HEK293 (cell line): ENCODE results near the gene TNIK.
A peak's percentile ranks its signal among the peaks of the same experiment; 100 is the strongest.

Experiments
- CTCF ChIA-PET: fragments of 350-600 bp; formaldehyde crosslinking; extraction: SDS; loops from one replicate; lab custom pipeline; 2021; ENCODE audit warnings: antibody characterized with exemption; lab: Yijun Ruan, JAX
- POLR2A ChIA-PET: fragments of 300-600 bp; formaldehyde crosslinking; extraction: SDS; loops from one replicate; lab custom pipeline; 2020; ENCODE audit warnings: antibody characterized with exemption, inconsistent platforms; lab: Yijun Ruan, JAX
- H3K27ac ChIP-seq: fragments of 200-500 bp; sonication (Bioruptor generic); 2 replicates; pipeline ENCODE4 v1.5.1; 2014; ENCODE audit warnings: low read depth, low read length, control low read depth, inconsistent platforms; ENCODE audit errors: extremely low read depth
- H3K36me3 ChIP-seq, 2 experiments: fragments of 200-500 bp in 1 of 2; sonication (Bioruptor generic) in 1 of 2; 1 replicate in 1 of 2; 2 replicates in 1 of 2; pipeline ENCODE4 v1.5.1; 2014 to 2017; ENCODE audit warnings: inconsistent platforms in 2 of 2, low read length in 2 of 2; ENCODE audit not compliant: control insufficient read depth in 2 of 2, insufficient read depth in 1 of 2
- H3K4me1 ChIP-seq: fragments of 200-500 bp; sonication (Bioruptor generic); 2 replicates; pipeline ENCODE4 v1.5.1; 2014; ENCODE audit warnings: mild to moderate bottlenecking, low read length, inconsistent platforms; ENCODE audit not compliant: control insufficient read depth, insufficient read depth
- H3K4me3 ChIP-seq: 2 replicates; pipeline ENCODE4 v1.5.1; 2011; ENCODE audit warnings: low read depth, mild to moderate bottlenecking, control low read depth, low read length, moderate library complexity
- H3K9me3 ChIP-seq: fragments of 200-500 bp; sonication (Bioruptor generic); 2 replicates; pipeline ENCODE4 v1.5.1; 2014; ENCODE audit warnings: low read depth, low read length, inconsistent platforms; ENCODE audit not compliant: control insufficient read depth, insufficient read depth
- GLI2 ChIP-seq: fragments of 450-650 bp; formaldehyde crosslinking; IDR thresholded peaks from 2 replicates; pipeline ENCODE4; 2017; ENCODE audit warnings: missing biosample characterization, missing genetic modification characterization, low read depth, borderline replicate concordance
- KLF10 ChIP-seq: fragments of 450-650 bp; IDR thresholded peaks from 2 replicates; pipeline ENCODE4 v1.5.1; 2018; ENCODE audit warnings: missing biosample characterization, mild to moderate bottlenecking, missing genetic modification characterization
- OVOL3 ChIP-seq: fragments of 450-650 bp; formaldehyde crosslinking; IDR thresholded peaks from 2 replicates; pipeline ENCODE4 v1.5.1; 2016; ENCODE audit warnings: missing biosample characterization, missing genetic modification characterization
- PRDM6 ChIP-seq: fragments of 450-650 bp; formaldehyde crosslinking; IDR thresholded peaks from 2 replicates; pipeline ENCODE4 v1.5.1; 2017; ENCODE audit warnings: missing biosample characterization, missing genetic modification characterization
- SETDB1 ChIP-seq: IDR thresholded peaks from one replicate; pipeline ENCODE4 v1.6.1; 2017; ENCODE audit warnings: mild to moderate bottlenecking, low read length, moderate library complexity, mixed read lengths; ENCODE audit not compliant: insufficient read length
- TRIM28 ChIP-seq: IDR thresholded peaks from 2 replicates; pipeline ENCODE4 v1.6.1; 2011; ENCODE audit warnings: low read length, control low read depth, borderline replicate concordance
- ZBTB17 ChIP-seq: fragments of 450-650 bp; formaldehyde crosslinking; IDR thresholded peaks from 2 replicates; pipeline ENCODE4 v1.5.1; 2016; ENCODE audit warnings: missing biosample characterization, missing genetic modification characterization
- ZBTB44 ChIP-seq: fragments of 450-650 bp; IDR thresholded peaks from 2 replicates; pipeline ENCODE4 v1.5.1; 2018; ENCODE audit warnings: missing biosample characterization, mild to moderate bottlenecking, missing genetic modification characterization
- ZIC2 ChIP-seq: fragments of 450-650 bp; formaldehyde crosslinking; IDR thresholded peaks from 2 replicates; pipeline ENCODE4 v1.5.1; 2016; ENCODE audit warnings: missing biosample characterization, missing genetic modification characterization
- ZNF121 ChIP-seq: fragments of 450-650 bp; formaldehyde crosslinking; IDR thresholded peaks from 2 replicates; pipeline ENCODE4 v1.5.1; 2016; ENCODE audit warnings: missing biosample characterization, missing genetic modification characterization
- ZNF133 ChIP-seq: fragments of 450-650 bp; formaldehyde crosslinking; IDR thresholded peaks from 2 replicates; pipeline ENCODE4 v1.5.1; 2016; ENCODE audit warnings: missing biosample characterization, missing genetic modification characterization
- ZNF169 ChIP-seq: fragments of 450-650 bp; formaldehyde crosslinking; IDR thresholded peaks from 2 replicates; pipeline ENCODE4 v1.5.1; 2016; ENCODE audit warnings: missing biosample characterization, missing genetic modification characterization
- ZNF174 ChIP-seq: fragments of 450-650 bp; formaldehyde crosslinking; IDR thresholded peaks from 2 replicates; pipeline ENCODE4 v1.5.0; 2017; ENCODE audit warnings: missing biosample characterization, mild to moderate bottlenecking, missing genetic modification characterization
- ZNF175 ChIP-seq: fragments of 450-650 bp; formaldehyde crosslinking; IDR thresholded peaks from 2 replicates; pipeline ENCODE4 v1.5.1; 2016; ENCODE audit warnings: missing biosample characterization, missing genetic modification characterization
- ZNF221 ChIP-seq: fragments of 450-650 bp; formaldehyde crosslinking; IDR thresholded peaks from 2 replicates; pipeline ENCODE4 v1.5.1; 2017; ENCODE audit warnings: missing biosample characterization, missing genetic modification characterization, borderline replicate concordance
- ZNF274 ChIP-seq, 2 experiments: fragments of 200-500 bp in 1 of 2; fragments of 450-650 bp in 1 of 2; sonication (Bioruptor generic) in 1 of 2; formaldehyde crosslinking in 1 of 2; IDR thresholded peaks; 2 replicates each; pipeline versions ENCODE4 v1.5.1 to v1.6.1; 2014 to 2016; ENCODE audit warnings: borderline replicate concordance in 1 of 2, inconsistent platforms in 1 of 2, low read length in 1 of 2, missing biosample characterization in 1 of 2, missing genetic modification characterization in 1 of 2
- ZNF341 ChIP-seq: fragments of 450-650 bp; formaldehyde crosslinking; IDR thresholded peaks from 2 replicates; pipeline ENCODE4; 2016; ENCODE audit warnings: low read depth, missing biosample characterization, missing genetic modification characterization
- ZNF366 ChIP-seq: fragments of 450-650 bp; formaldehyde crosslinking; conservative IDR thresholded peaks from 2 replicates; pipeline ENCODE4 v1.5.1; 2016; ENCODE audit warnings: missing biosample characterization, missing genetic modification characterization
- ZNF473 ChIP-seq: fragments of 450-650 bp; formaldehyde crosslinking; IDR thresholded peaks from 2 replicates; pipeline ENCODE4 v1.5.1; 2017; ENCODE audit warnings: missing biosample characterization, missing genetic modification characterization
- ZNF514 ChIP-seq: fragments of 450-650 bp; formaldehyde crosslinking; IDR thresholded peaks from 2 replicates; pipeline ENCODE4 v1.5.1; 2016; ENCODE audit warnings: missing biosample characterization, missing genetic modification characterization
- ZNF521 ChIP-seq: fragments of 450-650 bp; formaldehyde crosslinking; IDR thresholded peaks from 2 replicates; pipeline ENCODE4 v1.5.1; 2017; ENCODE audit warnings: missing biosample characterization, mild to moderate bottlenecking, missing genetic modification characterization
- ZNF571 ChIP-seq: fragments of 450-650 bp; formaldehyde crosslinking; IDR thresholded peaks from 2 replicates; pipeline ENCODE4 v1.5.0; 2017; ENCODE audit warnings: missing biosample characterization, missing genetic modification characterization
- ZNF701 ChIP-seq: fragments of 450-650 bp; formaldehyde crosslinking; IDR thresholded peaks from 2 replicates; pipeline ENCODE4 v1.5.1; 2016; ENCODE audit warnings: missing biosample characterization, missing genetic modification characterization
- ZNF768 ChIP-seq: fragments of 450-650 bp; formaldehyde crosslinking; IDR thresholded peaks from 2 replicates; pipeline ENCODE4 v1.5.1; 2018; ENCODE audit warnings: missing biosample characterization, mild to moderate bottlenecking, missing genetic modification characterization
- ZNF785 ChIP-seq: fragments of 450-650 bp; formaldehyde crosslinking; IDR thresholded peaks from 2 replicates; pipeline ENCODE4 v1.5.1; 2016; ENCODE audit warnings: missing biosample characterization, missing genetic modification characterization
- ZSCAN16 ChIP-seq: fragments of 450-650 bp; formaldehyde crosslinking; IDR thresholded peaks from 2 replicates; pipeline ENCODE4 v1.5.1; 2016; ENCODE audit warnings: missing biosample characterization, missing genetic modification characterization
- TF ChIP-seq, protein P1 (sequence below): fragments of 450-650 bp; formaldehyde crosslinking; IDR thresholded peaks from 2 replicates; pipeline ENCODE4 v1.5.1; 2016; ENCODE audit warnings: missing biosample characterization, missing genetic modification characterization
- TF ChIP-seq, protein P2 (sequence below): fragments of 450-650 bp; formaldehyde crosslinking; IDR thresholded peaks from 2 replicates; pipeline ENCODE4 v1.5.1; 2016; ENCODE audit warnings: missing biosample characterization, missing genetic modification characterization

TNIK gene

DNA sequence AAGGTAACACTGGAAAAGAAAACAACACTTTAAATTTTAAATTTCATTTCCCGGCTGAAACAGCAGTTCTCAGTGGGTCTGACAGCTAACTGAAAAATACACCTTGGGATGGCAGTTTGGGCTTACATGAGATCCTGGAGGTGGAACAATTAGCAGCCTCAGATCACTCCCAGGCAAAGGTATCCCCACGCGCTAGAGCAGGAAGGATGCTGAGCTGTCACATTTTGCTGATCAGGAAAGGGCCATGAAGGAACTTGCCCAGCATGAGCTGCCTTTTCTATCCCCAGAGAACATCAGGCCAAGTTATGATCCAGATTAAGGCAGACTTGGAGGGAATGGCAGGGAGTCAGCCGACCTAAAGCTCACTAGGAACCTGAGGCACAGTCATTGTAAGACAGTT, 228.8 kb downstream of the TNIK start (continued):
- no peak for TF ChIP-seq ZNF274 (IDR thresholded peaks at IDR 0.05; ENCODE audit: low read length)
- TF ChIP-seq ZNF274 (tag by site-specific recombination; IDR thresholded peaks at IDR 0.05; ENCODE audit: borderline replicate concordance): no peak
- no peak for TF ChIP-seq ZNF221 (tag by site-specific recombination)
- no peak for TF ChIP-seq ZNF473 (tag by site-specific recombination)
- no peak for TF ChIP-seq ZNF133 (tag by site-specific recombination)
- TF ChIP-seq KLF10 (tag by site-specific recombination): no peak
- TF ChIP-seq, all 188 proteins: peak for 0

- Histone ChIP-seq H3K27ac (no peak overlapping the region), H3K4me1 (peaks cover 10% of the 10 kb centered on the region), H3K9me3 (no peaks in the 10 kb centered on the region), H3K4me3 (no peak overlapping the region), H3K36me3 (peaks cover 0 to 3% of the 10 kb centered on the region in 2 experiments; a peak in 1 of 3 replicates)
- TF ChIP-seq ZNF175 (tag by site-specific recombination) (no peak), SETDB1 (no peak), ZNF169 (tag by site-specific recombination) (no peak), ZIC2 (no peak), ZNF571 (tag by site-specific recombination) (no peak), ZNF121 (tag by site-specific recombination) (no peak), ZNF521 (no peak), ZBTB17 (tag by site-specific recombination) (no peak), ZNF174 (tag by site-specific recombination) (no peak), ZNF701 (tag by site-specific recombination) (no peak), GLI2 (tag by site-specific recombination) (no peak)
- TF ChIP-seq, protein P1, sequence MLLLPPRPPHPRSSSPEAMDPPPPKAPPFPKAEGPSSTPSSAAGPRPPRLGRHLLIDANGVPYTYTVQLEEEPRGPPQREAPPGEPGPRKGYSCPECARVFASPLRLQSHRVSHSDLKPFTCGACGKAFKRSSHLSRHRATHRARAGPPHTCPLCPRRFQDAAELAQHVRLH: no peak
- ChIA-PET CTCF (interaction anchor here (0.7 kb wide), 1 partner anchor 238 kb away, joined by 3 read pairs; no protein-coding TSS in a partner anchor), POLR2A (no interaction called here)
Observed at GRCh38 chr3:171230865-171231264, 229.3 kb downstream of the TNIK start.

DNA sequence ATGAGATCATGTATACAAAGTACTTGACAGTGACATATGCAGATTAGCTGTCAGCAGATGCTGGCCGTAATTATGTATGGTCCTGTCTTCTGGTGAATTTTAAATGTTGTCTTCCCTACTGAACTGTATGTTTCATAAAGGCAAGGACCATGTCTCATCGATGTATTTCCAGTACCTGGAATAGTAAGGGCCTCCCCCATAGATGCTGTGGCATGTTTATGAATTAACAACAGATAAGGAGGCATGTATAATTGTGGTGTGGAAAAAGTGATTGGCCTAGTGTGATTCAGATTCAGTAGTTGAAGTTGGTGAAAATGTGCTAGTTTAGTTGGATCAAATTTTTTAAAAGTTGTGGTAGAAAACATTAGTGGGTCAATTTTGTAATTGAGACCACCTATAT, 231.0 kb downstream of the TNIK start:
- H3K4me1 ChIP-seq: peaks cover 10% of the 10 kb centered on the region
- POLR2A ChIA-PET: no interaction called here
- peaks cover 0 to 3% of the 10 kb centered on the region in 2 experiments; a peak in 1 of 3 replicates for H3K36me3 ChIP-seq
- H3K4me3 ChIP-seq: no peak overlapping the region
- TF ChIP-seq ZNF366: 0 out of 2 replicates have a peak, but pooled peaks have one; percentile 12
- TF ChIP-seq ZNF768 (tag by site-specific recombination): no peak
- TF ChIP-seq, all 188 proteins: peak for 1
- H3K27ac ChIP-seq: no peak overlapping the region
- no peaks in the 10 kb centered on the region for H3K9me3 ChIP-seq
- CTCF ChIA-PET: no interaction called here

GRCh38 chr3:171228240-171228639, 232.0 kb downstream of the TNIK start:
- CTCF ChIA-PET: interaction anchor here (0.6 kb wide), 2 partner anchors 62 to 926 kb away, joined by 3 read pairs; no protein-coding TSS in a partner anchor
- Histone ChIP-seq H3K36me3 (peaks cover 0 to 3% of the 10 kb centered on the region in 2 experiments; a peak in 1 of 3 replicates), H3K4me3 (no peak overlapping the region), H3K9me3 (no peaks in the 10 kb centered on the region), H3K4me1 (peaks cover 10% of the 10 kb centered on the region), H3K27ac (no peak overlapping the region)
- POLR2A ChIA-PET: no interaction called here
- TF ChIP-seq ZNF174 (tag by site-specific recombination) (no peak), ZNF341 (tag by site-specific recombination) (no peak), TRIM28 (no peak), ZSCAN16 (no peak), ZNF514 (tag by site-specific recombination) (no peak), ZNF785 (tag by site-specific recombination) (no peak), PRDM6 (tag by site-specific recombination) (peak; percentile 67), ZBTB44 (tag by site-specific recombination) (peak; percentile 81), OVOL3 (tag by site-specific recombination) (no peak)
- TF ChIP-seq, protein P2, sequence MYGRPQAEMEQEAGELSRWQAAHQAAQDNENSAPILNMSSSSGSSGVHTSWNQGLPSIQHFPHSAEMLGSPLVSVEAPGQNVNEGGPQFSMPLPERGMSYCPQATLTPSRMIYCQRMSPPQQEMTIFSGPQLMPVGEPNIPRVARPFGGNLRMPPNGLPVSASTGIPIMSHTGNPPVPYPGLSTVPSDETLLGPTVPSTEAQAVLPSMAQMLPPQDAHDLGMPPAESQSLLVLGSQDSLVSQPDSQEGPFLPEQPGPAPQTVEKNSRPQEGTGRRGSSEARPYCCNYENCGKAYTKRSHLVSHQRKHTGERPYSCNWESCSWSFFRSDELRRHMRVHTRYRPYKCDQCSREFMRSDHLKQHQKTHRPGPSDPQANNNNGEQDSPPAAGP (tag by site-specific recombination): no peak
